ENCODE measurements around the gene MGARP. TPM values are rescaled to one million over a fixed set of nuclear protein-coding genes. Genes with fewer than 3 reads are reported as not detected.

Gene MGARP
- total and polyA plus RNA-seq, 9 donors = 11.4 to 108 (median 19.9) TPM

DNA sequence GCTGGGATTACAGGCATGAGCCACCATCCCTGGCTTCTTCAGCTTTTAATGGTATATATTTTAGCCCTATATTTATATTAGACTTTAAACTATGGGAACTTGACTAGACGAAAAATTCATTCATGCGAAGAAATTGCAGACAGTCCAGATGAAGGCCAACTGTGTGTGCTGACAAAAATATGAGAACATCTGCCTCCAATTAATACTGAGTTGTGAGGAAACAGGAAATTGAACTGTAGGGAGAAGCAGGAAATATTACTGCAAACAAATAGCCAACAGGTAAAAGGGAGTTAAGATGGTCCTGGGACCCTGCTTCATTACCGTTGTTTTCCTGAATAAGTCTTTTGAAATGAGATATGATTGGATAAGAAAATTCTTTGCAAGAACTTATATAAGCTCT, 26.3 kb downstream of the MGARP start:
- Histone ChIP-seq H3K36me3 (no peaks in the 10 kb centered on the region), H3K4me1 (ENCODE audit: insufficient read depth) (no peaks in the 10 kb centered on the region), H3K4me3 (no peak overlapping the region), H3K27ac (no peak overlapping the region), H3K9me3 (no peaks in the 10 kb centered on the region), H3K27me3 (no peaks in the 10 kb centered on the region)
- intact Hi-C loops (cut with DNase I) = no loop called here
- DNase-seq = no peak
- TF ChIP-seq POLR2A (IDR thresholded peaks at IDR 0.05) (no peak), EP300 (IDR thresholded peaks at IDR 0.05) (no peak)
- TF ChIP-seq, protein P1, sequence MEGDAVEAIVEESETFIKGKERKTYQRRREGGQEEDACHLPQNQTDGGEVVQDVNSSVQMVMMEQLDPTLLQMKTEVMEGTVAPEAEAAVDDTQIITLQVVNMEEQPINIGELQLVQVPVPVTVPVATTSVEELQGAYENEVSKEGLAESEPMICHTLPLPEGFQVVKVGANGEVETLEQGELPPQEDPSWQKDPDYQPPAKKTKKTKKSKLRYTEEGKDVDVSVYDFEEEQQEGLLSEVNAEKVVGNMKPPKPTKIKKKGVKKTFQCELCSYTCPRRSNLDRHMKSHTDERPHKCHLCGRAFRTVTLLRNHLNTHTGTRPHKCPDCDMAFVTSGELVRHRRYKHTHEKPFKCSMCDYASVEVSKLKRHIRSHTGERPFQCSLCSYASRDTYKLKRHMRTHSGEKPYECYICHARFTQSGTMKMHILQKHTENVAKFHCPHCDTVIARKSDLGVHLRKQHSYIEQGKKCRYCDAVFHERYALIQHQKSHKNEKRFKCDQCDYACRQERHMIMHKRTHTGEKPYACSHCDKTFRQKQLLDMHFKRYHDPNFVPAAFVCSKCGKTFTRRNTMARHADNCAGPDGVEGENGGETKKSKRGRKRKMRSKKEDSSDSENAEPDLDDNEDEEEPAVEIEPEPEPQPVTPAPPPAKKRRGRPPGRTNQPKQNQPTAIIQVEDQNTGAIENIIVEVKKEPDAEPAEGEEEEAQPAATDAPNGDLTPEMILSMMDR (IDR thresholded peaks at IDR 0.05) = no peak
- WGBS, 3 donors = 50 to 77% (median 68%) methylated on average over 3 of the region's 3 CpGs

DNA sequence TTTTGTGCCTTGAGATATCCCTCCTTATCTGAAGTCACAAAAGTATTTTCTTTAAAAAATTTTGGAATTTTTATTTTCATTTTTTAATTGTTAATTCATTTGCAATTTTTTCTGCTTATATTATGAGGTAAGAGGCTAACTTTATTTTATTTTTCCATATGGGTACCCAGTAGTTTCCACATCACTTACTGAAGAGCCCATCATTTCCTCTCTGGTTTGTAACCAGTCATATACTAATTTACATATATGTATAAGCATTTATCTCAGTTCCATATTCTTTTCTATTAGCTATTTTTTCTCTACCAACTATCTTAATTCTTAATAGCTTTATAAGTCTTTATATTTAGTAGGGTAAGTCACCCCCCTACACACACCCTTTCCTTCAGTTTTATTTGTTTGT, 27.0 kb downstream of the MGARP start:
- intact Hi-C loops (cut with DNase I) = no loop called here
- TF ChIP-seq EP300 (IDR thresholded peaks at IDR 0.05) (no peak), POLR2A (IDR thresholded peaks at IDR 0.05) (no peak)
- TF ChIP-seq, protein P1 (IDR thresholded peaks at IDR 0.05) = no peak
- DNase-seq = no peak
- Histone ChIP-seq H3K4me1 (ENCODE audit: insufficient read depth) (no peaks in the 10 kb centered on the region), H3K27ac (no peak overlapping the region), H3K9me3 (no peaks in the 10 kb centered on the region), H3K4me3 (no peak overlapping the region), H3K36me3 (no peaks in the 10 kb centered on the region), H3K27me3 (no peaks in the 10 kb centered on the region)

DNA sequence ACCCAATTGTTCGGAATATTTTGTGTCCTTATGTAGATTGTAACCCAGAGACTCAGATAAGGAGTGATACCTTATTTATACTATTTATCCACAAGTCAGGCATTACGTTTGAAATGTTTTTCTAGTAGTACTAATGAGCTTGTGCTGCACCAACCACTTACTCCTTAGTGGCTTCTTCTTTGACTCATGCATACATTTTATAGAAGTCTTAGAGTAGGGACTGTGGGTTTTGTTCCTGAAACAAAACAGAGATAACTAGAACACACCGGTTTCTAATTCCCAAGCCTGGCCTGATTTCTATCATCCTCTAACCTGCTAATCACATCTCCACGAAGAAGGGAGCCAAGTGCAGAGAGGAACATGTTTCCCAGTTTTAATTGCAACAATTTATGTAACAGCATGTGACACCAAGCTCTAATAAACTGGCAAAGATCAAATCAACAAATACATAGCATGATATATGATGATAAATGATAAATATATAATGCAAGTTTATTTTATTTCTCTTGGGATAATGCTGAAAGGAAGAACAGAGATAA, 32.3 kb downstream of the MGARP start:
- no peak for TF ChIP-seq EP300 (IDR thresholded peaks at IDR 0.05)
- TF ChIP-seq, protein P1 (IDR thresholded peaks at IDR 0.05) = no peak
- TF ChIP-seq POLR2A (IDR thresholded peaks at IDR 0.05) = no peak
- 60 to 67% (median 62%) methylated on average over 4 of the region's 4 CpGs for WGBS, 3 donors
- intact Hi-C loops (cut with DNase I) = loop anchor here in 1 of 4 donors (5.0 to 10.0 kb wide), 2 partner anchors 47 to 1595 kb away; no protein-coding TSS in a partner anchor
- no peaks in the 10 kb centered on the region for H3K9me3 ChIP-seq
- DNase-seq = no peak
- no peaks in the 10 kb centered on the region for H3K36me3 ChIP-seq
- H3K4me1 ChIP-seq (ENCODE audit: insufficient read depth) = peaks cover 2% of the 10 kb centered on the region
- no peak overlapping the region for H3K27ac ChIP-seq
- H3K4me3 ChIP-seq = no peak overlapping the region
- H3K27me3 ChIP-seq = no peaks in the 10 kb centered on the region

DNA sequence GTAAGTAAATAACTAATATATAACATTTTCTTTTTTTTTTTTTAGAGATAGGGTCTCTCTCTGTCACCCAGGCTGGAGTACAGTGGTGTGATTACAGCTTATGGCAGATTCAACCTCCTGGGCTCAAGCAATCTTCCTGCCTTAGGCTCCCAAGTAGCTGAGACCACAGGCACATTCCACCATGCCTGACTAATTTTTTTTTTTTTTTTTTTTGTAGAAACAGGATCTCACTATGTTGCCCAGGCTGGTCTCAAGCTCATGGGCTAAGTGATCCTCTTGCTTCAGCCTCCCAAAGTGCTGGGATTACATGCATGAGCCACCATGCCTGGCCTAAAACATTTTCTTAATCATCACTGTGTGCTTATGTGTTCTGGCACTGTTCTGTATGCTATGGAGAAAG, 32.8 kb downstream of the MGARP start:
- Histone ChIP-seq H3K36me3 (no peaks in the 10 kb centered on the region), H3K4me3 (no peak overlapping the region), H3K4me1 (ENCODE audit: insufficient read depth) (peaks cover 2% of the 10 kb centered on the region), H3K27ac (no peak overlapping the region), H3K9me3 (no peaks in the 10 kb centered on the region), H3K27me3 (no peaks in the 10 kb centered on the region)
- TF ChIP-seq, protein P1 (IDR thresholded peaks at IDR 0.05) = no peak
- TF ChIP-seq POLR2A (IDR thresholded peaks at IDR 0.05) (no peak), EP300 (IDR thresholded peaks at IDR 0.05) (no peak)
- intact Hi-C loops (cut with DNase I) = loop anchor here in 1 of 4 donors (5.0 to 10.0 kb wide), 2 partner anchors 48 to 1595 kb away; no protein-coding TSS in a partner anchor
- DNase-seq = no peak

Data from ovary (tissue), 9 donors.